ENCODE data around the gene DDX23.

DNA sequence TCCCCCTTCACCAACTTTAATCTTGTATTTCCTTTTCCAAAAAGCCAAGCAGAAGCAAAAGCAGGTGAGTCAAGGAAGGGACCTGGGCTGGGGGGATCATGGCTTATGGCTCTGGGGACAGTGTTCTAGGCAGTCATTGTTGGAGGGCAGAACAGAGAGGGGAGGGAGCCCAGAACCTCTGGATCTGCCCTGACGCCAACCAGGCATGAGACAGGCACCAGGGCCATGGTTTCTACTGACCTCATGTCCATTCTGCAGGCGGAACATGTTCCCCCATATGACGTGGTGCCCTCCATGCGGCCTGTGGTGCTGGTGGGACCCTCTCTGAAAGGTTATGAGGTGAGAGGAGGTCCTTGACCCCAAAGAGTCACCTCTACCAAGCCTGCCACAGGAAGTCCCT lies 27.1 kb downstream of the DDX23 start:
- TF ChIP-seq EZH2 (IDR thresholded peaks at IDR 0.05) (no peak), POLR2AphosphoS5 (IDR thresholded peaks at IDR 0.05; ENCODE audit: borderline replicate concordance, low read depth, low read length) (no peak), FOXP2 (optimal IDR thresholded peaks at IDR 0.05; ENCODE audit: control extremely low read depth, extremely low read length, insufficient read depth) (no peak)
